ENCODE measurements around the gene VTI1A.

DNA sequence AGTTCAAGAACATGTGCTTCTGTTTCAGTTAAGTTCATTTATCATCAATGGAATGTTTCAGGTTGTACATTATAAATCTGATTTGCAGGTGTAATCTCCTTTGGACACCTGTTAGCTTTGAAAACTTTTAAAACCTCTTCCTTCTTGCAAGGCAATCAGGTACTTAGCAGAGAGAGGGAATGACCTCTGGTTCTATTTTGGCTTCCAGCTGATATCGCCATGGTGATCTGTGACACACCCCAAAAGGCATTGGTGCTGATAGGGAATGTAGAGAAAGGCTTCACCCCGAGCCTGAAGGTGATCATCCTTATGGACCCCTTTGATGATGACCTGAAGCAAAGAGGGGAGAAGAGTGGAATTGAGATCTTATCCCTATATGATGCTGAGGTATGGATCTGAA, 37.7 kb upstream of the VTI1A start:
- no peak for TF ChIP-seq CTCF (IDR thresholded peaks at IDR 0.05; ENCODE audit: low read depth, low read length, missing input control)
- TF ChIP-seq, protein P1, sequence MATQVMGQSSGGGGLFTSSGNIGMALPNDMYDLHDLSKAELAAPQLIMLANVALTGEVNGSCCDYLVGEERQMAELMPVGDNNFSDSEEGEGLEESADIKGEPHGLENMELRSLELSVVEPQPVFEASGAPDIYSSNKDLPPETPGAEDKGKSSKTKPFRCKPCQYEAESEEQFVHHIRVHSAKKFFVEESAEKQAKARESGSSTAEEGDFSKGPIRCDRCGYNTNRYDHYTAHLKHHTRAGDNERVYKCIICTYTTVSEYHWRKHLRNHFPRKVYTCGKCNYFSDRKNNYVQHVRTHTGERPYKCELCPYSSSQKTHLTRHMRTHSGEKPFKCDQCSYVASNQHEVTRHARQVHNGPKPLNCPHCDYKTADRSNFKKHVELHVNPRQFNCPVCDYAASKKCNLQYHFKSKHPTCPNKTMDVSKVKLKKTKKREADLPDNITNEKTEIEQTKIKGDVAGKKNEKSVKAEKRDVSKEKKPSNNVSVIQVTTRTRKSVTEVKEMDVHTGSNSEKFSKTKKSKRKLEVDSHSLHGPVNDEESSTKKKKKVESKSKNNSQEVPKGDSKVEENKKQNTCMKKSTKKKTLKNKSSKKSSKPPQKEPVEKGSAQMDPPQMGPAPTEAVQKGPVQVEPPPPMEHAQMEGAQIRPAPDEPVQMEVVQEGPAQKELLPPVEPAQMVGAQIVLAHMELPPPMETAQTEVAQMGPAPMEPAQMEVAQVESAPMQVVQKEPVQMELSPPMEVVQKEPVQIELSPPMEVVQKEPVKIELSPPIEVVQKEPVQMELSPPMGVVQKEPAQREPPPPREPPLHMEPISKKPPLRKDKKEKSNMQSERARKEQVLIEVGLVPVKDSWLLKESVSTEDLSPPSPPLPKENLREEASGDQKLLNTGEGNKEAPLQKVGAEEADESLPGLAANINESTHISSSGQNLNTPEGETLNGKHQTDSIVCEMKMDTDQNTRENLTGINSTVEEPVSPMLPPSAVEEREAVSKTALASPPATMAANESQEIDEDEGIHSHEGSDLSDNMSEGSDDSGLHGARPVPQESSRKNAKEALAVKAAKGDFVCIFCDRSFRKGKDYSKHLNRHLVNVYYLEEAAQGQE (IDR thresholded peaks at IDR 0.05), result no peak
- TF ChIP-seq ZBTB33 (IDR thresholded peaks at IDR 0.05), result no peak
- no peak for TF ChIP-seq YY1 (IDR thresholded peaks at IDR 0.05)

All from liver (tissue), 2 donors.